ENCODE measurements around the gene KLC1.

The KLC1 gene

DNA sequence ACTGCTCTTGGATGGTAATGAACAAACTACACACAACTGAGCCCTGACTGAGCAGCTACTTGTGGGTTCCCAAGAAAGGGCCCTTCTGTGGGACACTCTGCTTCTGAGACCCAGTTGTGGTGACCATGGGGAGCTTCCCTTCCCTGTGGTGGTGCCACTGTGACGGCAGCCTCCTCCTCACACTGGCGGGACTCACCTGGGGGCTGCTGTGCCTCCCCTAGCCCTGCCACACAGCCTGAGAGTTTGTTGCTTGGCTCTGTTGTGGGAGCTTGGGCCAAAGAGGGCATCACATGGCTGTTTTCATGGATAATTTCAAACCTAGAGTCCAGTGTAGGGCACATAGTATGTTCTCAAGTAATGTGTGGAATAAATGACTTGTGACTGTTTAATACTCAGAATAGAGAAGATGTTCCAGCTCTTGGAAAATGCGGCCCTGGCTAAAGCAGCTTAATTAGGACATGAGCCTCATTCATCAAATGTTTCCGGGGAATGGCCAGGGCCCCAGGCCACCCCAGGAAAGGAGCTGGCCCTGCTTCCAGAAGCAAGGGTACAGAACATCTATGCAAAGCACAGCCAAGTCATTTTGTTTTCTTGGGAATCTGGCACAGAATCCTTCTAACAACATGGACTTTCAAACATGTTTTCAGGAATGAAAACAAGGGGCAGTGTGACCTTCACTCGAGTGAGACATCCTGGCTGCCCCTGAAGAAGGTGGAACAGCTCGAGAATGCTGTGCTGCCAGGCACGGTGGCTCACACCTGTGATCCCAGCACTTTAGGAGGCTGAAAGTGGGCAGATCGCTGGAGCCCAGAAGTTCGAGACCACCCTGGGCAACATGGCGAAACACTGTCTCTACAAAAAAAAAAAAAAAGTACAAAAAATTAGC lies 107.8 kb downstream of the KLC1 start:
- DNase-seq = no peak

DNA sequence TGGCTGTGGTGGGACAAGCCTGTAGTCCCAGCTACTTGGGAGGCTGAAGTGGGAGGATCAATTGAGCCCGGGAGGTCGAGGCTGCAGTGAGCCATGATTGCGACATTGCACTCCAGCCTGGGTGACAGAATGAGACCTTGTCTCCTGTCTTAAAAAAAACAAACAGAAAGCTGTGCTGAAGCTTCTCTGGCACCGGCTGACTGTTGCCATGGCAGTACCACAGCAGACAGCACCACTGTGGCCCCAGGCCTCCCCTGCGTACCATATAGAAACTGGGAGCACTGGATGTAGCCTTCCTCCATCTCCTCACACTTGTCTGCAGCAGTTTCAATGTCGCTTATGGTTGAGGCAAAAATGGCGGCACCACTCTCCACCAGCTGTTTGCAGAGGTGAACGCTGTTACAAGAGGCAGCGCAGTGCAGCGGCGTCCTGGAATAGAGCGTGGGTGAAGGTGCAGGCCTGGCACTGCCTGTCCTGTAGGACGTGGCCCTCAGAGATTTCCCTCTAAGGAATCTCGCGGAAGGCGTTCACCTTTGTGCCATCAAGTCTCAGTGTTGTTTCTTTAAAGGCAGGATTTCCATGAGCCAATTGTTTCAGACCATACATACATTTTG lies 108.5 kb downstream of the KLC1 start:
- DNase-seq = no peak

DNA sequence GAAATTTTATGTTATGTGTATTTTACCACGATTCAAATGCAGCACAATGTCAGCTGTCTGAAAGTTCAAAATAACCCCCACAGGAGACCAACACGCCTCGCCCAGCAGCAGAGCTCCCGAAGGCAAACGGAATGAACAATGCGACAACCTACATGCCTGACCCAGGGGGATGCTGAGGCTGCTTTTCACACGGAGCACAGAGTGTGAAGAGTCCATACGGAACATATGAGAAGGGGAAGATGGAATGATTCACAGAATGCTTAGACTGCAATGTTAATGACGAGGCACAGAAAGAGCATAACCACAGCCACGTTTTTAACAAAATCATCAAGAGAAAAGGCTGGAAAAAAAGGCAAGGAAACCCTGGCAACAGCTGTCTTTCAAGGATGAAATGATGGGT lies 109.2 kb downstream of the KLC1 start:
- no peak for DNase-seq

DNA sequence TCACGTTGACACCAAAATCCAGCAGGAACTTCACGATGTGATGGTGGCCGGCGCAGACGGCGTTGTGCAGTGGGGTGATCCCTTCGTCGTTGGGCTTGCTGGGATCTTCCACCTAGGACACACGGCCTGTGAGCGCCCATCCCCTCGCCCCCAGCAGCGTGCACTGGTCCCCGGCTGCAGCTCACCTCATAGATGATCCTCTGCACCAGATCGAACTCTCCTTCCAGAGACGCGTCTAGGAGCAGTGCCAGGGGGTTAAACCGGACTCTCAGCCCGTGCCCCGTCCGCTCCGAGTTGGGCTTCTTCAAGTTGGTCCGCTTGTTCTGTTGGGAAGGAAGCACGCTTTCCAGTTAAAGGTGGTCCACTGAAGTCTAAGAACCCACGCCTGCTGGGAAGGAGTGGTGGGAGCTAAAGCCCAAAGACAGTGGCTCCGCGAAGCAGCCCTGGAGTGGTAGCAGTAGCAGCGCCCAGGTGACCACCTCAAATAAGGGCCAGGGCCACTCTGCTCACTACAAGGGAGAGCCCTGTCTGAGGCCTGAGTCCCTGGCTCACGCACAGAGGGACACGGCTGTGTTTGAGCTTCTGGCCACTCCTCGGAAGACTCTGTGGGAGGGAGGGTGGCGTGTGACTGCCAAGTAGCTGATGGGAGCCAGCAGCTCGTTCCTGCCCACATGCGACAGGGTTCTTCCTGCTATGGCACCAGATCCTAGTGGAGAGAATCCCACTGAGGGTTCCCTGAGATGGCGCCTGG lies 109.9 kb downstream of the KLC1 start:
- DNase-seq = peak; percentile 10 to 35

DNA sequence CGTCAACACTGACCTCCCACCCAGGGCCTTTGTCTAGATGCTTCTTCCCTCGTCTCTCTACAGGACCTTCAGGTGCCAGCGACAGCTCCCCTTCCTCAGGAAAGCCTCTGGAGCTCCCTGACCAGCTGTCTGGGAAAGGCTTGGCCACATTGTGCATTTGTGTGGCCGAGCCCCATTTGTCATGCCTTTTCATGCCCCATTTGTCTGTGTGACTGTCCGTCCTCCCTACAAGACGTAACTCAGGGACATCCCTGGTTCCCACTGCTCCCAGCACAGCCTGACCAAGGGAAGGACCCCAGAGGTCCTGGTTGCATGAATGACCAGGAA lies 110.4 kb downstream of the KLC1 start:
- DNase-seq = no peak

DNA sequence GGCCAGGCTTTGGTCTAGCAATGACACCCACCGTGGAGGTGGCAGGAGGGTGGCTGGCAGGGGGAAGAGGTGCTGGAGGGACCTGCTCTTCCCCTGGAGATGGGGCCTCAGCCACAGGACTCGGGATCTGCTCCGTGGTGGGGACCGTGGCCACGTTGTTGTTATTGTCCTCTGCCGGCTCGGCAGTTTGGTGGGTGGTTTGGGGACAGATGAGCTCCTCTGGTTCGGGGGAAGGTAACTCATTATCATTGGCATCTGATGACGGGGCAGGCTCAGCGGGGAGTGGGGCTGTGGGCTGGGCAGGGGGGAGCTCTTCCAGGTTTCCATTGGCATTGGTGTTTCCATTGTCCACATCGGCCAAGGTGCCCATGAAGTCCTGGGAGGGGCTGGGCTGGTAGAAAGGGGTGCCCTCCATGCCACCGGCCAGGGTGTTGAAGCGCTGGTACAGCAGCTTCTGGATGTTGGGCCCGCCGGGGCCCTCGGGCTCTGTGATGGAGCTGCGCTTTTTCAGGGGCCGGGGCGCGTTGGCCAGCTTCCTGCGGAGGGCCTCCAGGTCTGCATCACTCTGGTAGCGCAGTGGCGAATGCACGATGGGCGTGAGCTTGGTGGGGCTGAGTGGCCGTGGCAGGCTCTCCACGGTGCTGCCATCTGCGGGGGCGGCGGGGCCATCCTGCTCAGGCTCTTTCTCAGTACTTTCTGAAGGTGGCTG lies 110.9 kb downstream of the KLC1 start:
- no peak for DNase-seq

DNA sequence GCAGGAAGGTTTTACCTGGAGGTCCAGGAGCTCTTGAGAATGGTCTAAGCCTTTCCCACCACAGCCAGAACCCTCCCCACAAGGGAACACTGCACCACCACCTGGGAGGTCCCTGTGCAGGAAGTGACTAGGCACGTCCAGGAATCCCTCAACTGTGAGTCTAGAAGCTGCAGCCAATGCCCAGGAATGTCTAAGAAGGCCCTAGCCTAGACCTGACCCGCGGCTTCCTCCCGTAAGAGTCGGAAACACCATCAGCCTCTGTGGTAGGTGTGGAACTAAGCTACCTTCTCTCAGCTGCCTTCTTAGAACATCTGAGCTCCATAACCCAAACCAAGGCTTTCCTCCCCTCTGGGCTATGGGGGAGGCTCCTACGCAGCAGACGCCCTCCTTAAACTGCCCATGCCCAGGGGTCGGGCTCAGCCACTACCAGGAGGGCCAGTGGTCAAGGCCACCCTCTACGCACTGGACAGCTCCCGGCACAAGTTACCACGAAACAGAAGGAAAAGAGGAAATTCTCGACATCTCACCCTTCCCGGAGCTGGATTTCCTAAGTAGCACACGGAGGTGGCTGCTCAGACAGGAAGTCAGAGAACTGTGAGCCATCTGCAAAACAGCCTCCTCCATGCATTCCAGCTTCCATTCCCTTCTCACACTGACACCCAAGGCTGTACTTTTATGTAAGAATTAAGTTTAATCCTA lies 112.1 kb downstream of the KLC1 start:
- peak; percentile 40 to 71 for DNase-seq

DNA sequence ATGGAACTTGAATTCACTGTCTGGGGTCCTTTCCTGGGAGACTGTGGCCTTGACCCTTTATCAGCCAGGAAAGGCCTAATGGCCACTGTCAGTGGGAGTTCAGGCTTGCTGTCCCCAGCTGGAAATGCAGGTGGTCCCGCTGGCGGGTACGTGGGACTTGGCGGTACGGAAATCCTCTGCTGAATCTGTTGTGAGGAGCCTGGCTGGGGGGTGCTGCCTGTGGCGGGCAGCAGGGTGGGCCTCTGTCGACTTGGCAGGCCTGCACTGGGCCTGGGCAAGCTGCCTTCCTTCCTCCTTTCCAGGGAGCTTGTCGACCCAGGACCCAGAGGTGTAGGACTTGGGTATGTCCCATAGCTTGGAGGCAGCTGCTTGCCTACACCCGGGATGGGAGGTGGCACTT lies 112.9 kb downstream of the KLC1 start:
- no peak for DNase-seq

DNA sequence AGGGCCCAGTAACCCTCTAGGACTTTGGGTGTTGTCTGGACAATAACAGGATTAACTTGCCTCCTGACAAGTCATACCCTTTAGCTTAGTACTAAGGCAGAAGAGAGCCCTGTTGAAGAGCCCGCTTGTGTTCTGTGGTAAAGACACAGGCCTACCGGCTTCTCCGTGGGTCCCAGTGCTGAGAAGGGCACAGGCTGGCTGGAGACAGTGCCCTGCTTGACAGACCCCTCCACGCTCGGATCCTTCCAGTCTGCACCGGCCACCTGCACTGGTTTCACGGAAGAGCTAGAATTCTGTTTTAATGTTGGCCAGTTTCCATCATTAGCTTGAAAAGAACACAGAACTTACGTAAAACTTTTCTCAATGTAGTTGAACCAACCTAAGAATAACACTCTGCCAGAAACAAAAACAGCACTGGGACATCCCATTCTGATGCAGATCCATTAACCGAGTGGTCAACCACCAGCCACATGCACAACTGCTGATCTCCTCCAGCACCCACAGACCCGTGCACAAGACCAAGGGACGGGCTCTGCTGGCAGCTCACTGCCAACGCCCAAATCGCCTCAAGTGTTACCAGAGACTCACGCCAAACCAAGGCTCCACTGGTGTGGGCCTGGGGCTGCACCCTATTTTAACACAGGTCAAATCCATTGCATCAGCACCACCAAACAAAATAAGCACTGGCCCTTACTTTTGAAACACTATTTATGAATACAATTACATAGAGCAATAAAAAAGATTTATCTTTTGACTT lies 113.7 kb downstream of the KLC1 start:
- no peak for DNase-seq

DNA sequence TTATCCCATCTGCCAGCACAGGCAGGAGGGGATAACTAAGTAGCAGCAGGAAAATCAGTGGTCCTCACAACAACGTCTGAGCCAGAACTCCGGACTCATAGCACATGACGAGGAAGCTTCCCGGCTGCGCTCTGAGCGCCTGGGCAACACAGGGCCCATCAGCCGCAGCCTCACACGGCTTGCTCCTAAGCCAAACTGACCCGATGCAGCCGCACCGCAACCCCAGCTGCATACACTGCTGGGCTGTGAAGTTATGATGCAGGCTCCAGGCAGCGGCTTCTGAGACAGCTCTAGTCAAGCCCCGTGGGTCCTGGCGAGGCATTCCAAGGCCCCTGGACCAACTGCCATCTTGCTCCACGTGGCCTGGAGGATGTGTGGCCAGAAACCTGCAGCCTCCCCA lies 114.7 kb downstream of the KLC1 start:
- DNase-seq = no peak

DNA sequence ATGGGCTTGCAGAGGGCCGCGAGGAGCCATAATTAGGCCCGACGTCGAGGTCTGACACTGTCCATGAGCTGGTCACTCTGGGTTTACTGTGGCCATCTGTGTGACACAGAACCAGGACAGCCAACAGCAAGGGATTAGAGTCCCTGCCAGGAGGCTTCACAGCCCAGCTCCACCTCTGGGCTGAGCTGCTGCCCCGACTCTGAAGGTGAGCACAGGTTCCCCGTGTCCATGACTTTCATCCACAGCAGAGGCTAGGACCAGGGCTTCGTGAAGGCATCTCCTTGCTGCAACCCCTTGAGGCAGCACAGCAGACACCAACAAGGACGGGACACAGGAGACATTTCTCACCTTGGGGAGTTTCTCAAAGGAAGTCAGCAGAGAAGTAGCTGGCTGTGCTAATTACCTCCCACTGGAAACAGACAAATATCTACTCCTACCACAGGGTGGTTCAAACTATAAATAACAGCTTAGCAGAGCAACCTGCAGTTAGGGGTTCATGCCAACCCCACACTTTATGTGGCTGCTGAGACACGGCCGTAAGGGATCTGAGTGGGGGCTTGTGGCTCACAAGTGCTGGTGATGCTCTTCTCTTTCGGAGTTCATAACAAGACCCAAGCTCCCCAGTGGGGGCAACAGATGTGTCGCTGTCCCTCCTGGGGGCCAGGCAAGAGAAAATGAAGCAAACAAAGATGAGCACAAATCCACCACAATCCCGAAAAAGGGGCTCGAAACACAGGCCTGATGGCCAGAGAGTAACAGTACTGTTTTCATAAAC lies 115.8 kb downstream of the KLC1 start:
- DNase-seq = no peak

DNA sequence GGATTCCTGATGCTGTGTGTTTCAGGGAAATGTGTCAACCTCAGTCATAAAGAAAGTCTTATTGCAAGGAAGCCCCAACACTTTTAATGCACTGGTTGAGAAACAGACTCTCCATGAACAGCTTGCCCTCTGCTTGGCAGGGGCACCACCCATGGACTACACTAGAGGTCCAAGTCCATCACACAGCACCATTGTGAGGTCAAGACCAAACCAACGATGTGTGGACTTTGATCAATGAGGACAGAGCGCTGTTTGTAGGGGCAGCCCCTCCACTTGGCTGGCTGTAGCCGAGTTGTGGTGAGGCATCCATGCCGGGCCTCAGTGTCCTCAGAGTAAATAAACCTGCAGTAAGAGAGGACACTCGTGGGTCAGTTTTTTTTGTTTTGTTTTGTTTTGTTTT lies 116.4 kb downstream of the KLC1 start:
- no peak for DNase-seq

DNA sequence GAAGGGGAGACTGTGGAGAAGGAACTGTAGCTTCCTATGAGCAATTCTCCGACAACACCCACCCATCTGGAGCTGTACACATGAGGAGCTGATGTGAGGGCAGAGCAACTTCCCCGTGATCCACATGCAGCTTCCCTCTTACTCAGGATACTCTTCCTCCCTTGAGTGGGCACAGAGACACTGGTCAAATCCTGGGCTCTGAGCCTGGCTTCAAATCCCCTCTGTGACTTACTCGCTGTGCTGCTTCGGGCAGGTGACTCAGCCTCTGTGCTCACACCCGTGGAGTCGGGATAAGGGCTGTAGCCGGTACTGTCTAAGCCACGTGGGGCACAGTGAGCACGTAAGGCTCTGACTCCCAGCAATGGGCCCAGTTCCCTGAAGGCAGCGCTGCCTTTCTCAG lies 117.7 kb downstream of the KLC1 start:
- DNase-seq = peak; percentile 86 to 95

DNA sequence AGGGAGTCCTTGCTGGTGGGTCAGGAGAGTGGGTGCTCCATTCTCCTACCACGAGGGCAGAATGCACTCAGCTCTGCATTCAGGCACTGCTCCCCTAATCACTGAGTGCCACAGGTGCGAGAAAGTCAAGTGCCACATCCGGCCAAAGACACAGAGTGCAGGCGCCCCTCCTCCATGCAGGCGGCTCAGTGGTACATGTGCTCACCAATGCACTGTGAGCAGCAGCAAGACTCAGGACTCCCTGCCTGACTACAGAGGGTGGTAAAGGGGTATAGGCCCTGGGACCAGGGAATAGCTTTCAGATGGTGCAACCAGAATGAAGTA lies 119.5 kb downstream of the KLC1 start:
- no peak for DNase-seq

DNA sequence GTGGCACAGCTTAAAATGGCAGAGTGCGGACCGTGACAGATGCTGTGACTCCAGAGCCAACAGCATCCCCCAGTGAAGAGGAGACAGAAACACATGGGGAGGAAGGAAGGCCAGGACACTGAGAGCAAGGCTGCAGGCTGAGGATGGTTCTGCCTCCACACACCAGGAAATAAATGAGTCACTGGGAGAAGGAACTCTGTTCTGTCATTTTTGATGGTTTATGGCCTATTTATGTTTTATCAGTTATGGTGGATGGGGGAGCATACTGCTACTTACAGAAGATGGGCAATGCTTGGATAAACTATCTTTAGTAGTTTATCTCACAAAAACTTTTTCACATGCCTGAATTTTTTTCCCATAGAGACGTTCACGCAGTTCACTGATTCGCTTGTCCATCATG lies 120.4 kb downstream of the KLC1 start:
- no peak for DNase-seq

DNA sequence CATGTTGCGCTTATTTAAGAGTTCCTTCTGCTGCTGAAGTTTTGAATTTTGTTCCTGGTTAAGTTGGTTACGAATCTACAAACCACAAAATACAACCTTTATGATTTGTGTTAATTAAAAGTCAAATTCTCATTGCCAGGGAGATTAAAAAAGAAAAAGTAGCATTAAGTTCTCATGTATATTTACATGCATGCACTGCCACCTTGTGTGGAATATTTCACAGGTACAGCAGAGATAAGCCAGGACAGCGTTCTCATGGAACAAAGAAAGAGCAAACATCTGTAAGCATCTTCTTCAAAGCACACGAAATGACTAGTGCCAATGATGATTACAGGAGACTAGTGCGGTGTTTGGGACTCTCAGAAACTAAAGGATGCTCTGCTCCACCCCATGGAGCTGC lies 120.8 kb downstream of the KLC1 start:
- no peak for DNase-seq

Data from inflammatory macrophage (primary cell).